A549 treated with ZK216348 at 1 μM for 4 hours (cell line): ENCODE data around the gene GDPD2. TPM values are rescaled to one million over a fixed set of nuclear protein-coding genes. Genes with fewer than 3 reads are reported as not detected.

ENCODE experiments used
- total RNA-seq: library from RNA; stranded (reverse); fragments of 200-300 nt; extraction: Qiagen RNA extraction; gene quantifications from 5 replicates; pipeline ENCODE4 v1.2.3, GENCODE V29; 2022; ENCODE audit warnings: low read depth

Gene GDPD2
- 0.17 TPM in 1 of 5 replicates, not detected in the others for total RNA-seq

GRCh38 chrX:70422851-70423341, at the start of gene GDPD2:
GDPD2 (plus strand) TSS chrX:70423314; CDS start chrX:70424985, 1,671 bp downstream.

GRCh38 chrX:70444326-70444945, 21.3 kb downstream of the GDPD2 start, which contains the start of gene DLG3:
DLG3 (plus strand) TSS chrX:70444835; CDS start chrX:70445202, 367 bp downstream.

Other genes starting within 250 kb of the GDPD2 start
- not detected in 5 replicates for gene DGAT2L6, start 245.8 kb upstream of the GDPD2 start, total RNA-seq
- gene AWAT1, start 188.7 kb upstream of the GDPD2 start, total RNA-seq: not detected in 5 replicates
- not detected in 5 replicates for gene P2RY4, start 163.1 kb upstream of the GDPD2 start, total RNA-seq
- not detected in 5 replicates for gene ARR3, start 155.0 kb upstream of the GDPD2 start, total RNA-seq
- gene RAB41, start 141.1 kb upstream of the GDPD2 start, total RNA-seq: not detected in 5 replicates
- 82.1 to 95.5 TPM (median 93.4 TPM) in 5 replicates for gene PDZD11, start 133.4 kb upstream of the GDPD2 start, total RNA-seq
- gene KIF4A, start 133.2 kb upstream of the GDPD2 start, total RNA-seq: 24.7 to 29.6 TPM (median 27.7 TPM) in 5 replicates
- 3.6 to 5.3 TPM (median 4.9 TPM) in 5 replicates for gene DLG3, start 21.5 kb downstream of the GDPD2 start, total RNA-seq